GM12878 (cell line): Measurements from ENCODE around the gene XPO5. TPM values are rescaled to one million over a fixed set of nuclear protein-coding genes. Genes with fewer than 3 reads are reported as not detected.

Experiments used
- BACH1 ChIP-seq: fragments of 450-650 bp; IDR thresholded peaks from 2 replicates; pipeline ENCODE4 v1.6.1; 2017; ENCODE audit warnings: mild to moderate bottlenecking, borderline replicate concordance
- BCL3 ChIP-seq: IDR thresholded peaks from 2 replicates; pipeline ENCODE4 v1.6.1; 2011; ENCODE audit warnings: borderline replicate concordance, low read depth, mild to moderate bottlenecking, moderate library complexity, low read length; ENCODE audit not compliant: insufficient read depth, poor library complexity, severe bottlenecking
- CUX1 ChIP-seq: IDR thresholded peaks from 2 replicates; pipeline ENCODE4 v1.6.1; 2012; ENCODE audit warnings: improper control_type of control experiment, low read depth, low read length; ENCODE audit not compliant: insufficient replicate concordance
- E2F8 ChIP-seq: fragments of 450-650 bp; IDR thresholded peaks from 2 replicates; pipeline ENCODE4 v1.6.1; 2018; ENCODE audit warnings: mild to moderate bottlenecking, low read depth, moderate library complexity; ENCODE audit not compliant: partially characterized antibody
- ETV6 ChIP-seq, 2 experiments: fragments of 450-650 bp in 1 of 2; IDR thresholded peaks in 1 of 2; conservative IDR thresholded peaks in 1 of 2; 2 replicates each; pipeline ENCODE4 v1.6.1; 2014; ENCODE audit warnings: antibody characterized with exemption in 1 of 2, borderline replicate concordance in 1 of 2, low read depth in 1 of 2, mild to moderate bottlenecking in 1 of 2, moderate library complexity in 1 of 2
- GABPA ChIP-seq: IDR thresholded peaks from 2 replicates; pipeline ENCODE4 v1.6.1; 2014; ENCODE audit warnings: antibody characterized with exemption, low read depth, mild to moderate bottlenecking, inconsistent platforms
- HDAC2 ChIP-seq: fragments of 200-600 bp; sonication (generic); IDR thresholded peaks from 2 replicates; pipeline ENCODE4 v1.6.1; 2017
- HSF1 ChIP-seq: fragments of 150-350 bp; IDR thresholded peaks from 2 replicates; pipeline ENCODE4 v1.6.1; 2014; ENCODE audit warnings: mild to moderate bottlenecking, low read depth, low read length
- NRF1 ChIP-seq: conservative IDR thresholded peaks from 2 replicates; pipeline ENCODE4 v1.6.1; 2011; ENCODE audit warnings: mild to moderate bottlenecking, low read depth, low read length, improper control_type of control experiment
- POU2F2 ChIP-seq: IDR thresholded peaks from 3 replicates; pipeline ENCODE4 v1.6.1; 2011; ENCODE audit warnings: low read depth, mild to moderate bottlenecking, low read length, borderline replicate concordance
- RAD21 ChIP-seq: IDR thresholded peaks from 2 replicates; pipeline ENCODE4 v1.6.1; 2011; ENCODE audit warnings: mild to moderate bottlenecking, low read depth, low read length, moderate library complexity; ENCODE audit not compliant: insufficient read depth
- RAD51 ChIP-seq: fragments of 450-650 bp; IDR thresholded peaks from 2 replicates; pipeline ENCODE4 v1.6.1; 2016; ENCODE audit warnings: moderate library complexity, mild to moderate bottlenecking, inconsistent platforms
- SIX5 ChIP-seq: IDR thresholded peaks from 2 replicates; pipeline ENCODE4 v1.6.1; 2011; ENCODE audit warnings: mild to moderate bottlenecking, low read depth, low read length, moderate library complexity; ENCODE audit not compliant: severe bottlenecking
- SPI1 ChIP-seq: IDR thresholded peaks from 2 replicates; pipeline ENCODE4 v1.6.1; 2011; ENCODE audit warnings: low read depth, mild to moderate bottlenecking, low read length, moderate library complexity, borderline replicate concordance; ENCODE audit not compliant: insufficient read depth
- STAT1 ChIP-seq: fragments of 450-650 bp; conservative IDR thresholded peaks from 2 replicates; pipeline ENCODE4 v1.6.1; 2014; ENCODE audit warnings: antibody characterized with exemption, mild to moderate bottlenecking
- ZZZ3 ChIP-seq: IDR thresholded peaks from 2 replicates; pipeline ENCODE4 v1.6.1; 2011; ENCODE audit warnings: low read depth; ENCODE audit not compliant: control insufficient read depth, insufficient read length
- polyA plus RNA-seq, 11 experiments: library from polyadenylated mRNA; depleted of rRNA in 4 of 11; unstranded in 6 of 11; stranded (reverse) in 5 of 11; fragments of >200 nt; fragmentation: Nextera tagmentation in 4 of 11; fragmentation: Illumina TruSeq in 1 of 11; extraction: Ambion mirVana in 4 of 11; extraction: Trizol in 1 of 11; gene quantifications; 1 replicate in 1 of 11; 2 replicates in 10 of 11; pipeline versions ENCODE4 v1.2.1 to v1.2.3, GENCODE V29; 2011 to 2016; ENCODE audit warnings: inconsistent platforms in 2 of 11, missing spikeins in 2 of 11, low read depth in 1 of 11
- total RNA-seq, 4 experiments: library from RNA; depleted of rRNA in 3 of 4; stranded (reverse); fragments of >200 nt in 3 of 4; fragmentation: Illumina TruSeq in 1 of 4; extraction: Trizol in 1 of 4; gene quantifications; 2 replicates each; pipeline versions ENCODE4 v1.2.1 to v1.2.3, GENCODE V29; 2013 to 2021

XPO5 gene
- total and polyA plus RNA-seq, 10 of the 15 experiments (the other 5 are each of a cell fraction or from before 2014, with no cell fraction given), result 11.3 to 76.0 (median 41.6) TPM

GRCh38 chr6:43541774-43542471 is 33.9 kb downstream of the XPO5 start (continued):
- TF ChIP-seq E2F8 (no peak), BACH1 (no peak), SIX5 (no peak), SPI1 (no peak), POU2F2 (no peak), ETV6 (conservative IDR thresholded peaks at IDR 0.05 in 1 of 2, IDR thresholded peaks at IDR 0.05 in 1 of 2; ENCODE audit: borderline replicate concordance in 1 of 2, low read depth in 1 of 2) (no peak), RAD51 (no peak), NRF1 (no peak), BCL3 (peak; percentile 58), RAD21 (no peak), CUX1 (no peak), HDAC2 (no peak), ZZZ3 (no peak), GABPA (0 out of 2 replicates have a peak, but pooled peaks have one; percentile 10), STAT1 (no peak), HSF1 (no peak)
